ENCODE results near the gene ARID1B. TPM values are rescaled to one million over a fixed set of nuclear protein-coding genes. Genes with fewer than 3 reads are reported as not detected.

The ARID1B gene
- total and polyA plus RNA-seq, 10 of the 15 experiments (the other 5 are each of a cell fraction or from before 2014, with no cell fraction given), result 24.7 to 133 (median 54.6) TPM

GRCh38 chr6:157099912-157100593 is 322.9 kb downstream of the ARID1B start (continued):
- TF ChIP-seq E2F8 (IDR thresholded peaks at IDR 0.05; ENCODE audit: low read depth, partially characterized antibody) (no peak), NFYB (IDR thresholded peaks at IDR 0.05; ENCODE audit: insufficient read depth, low read depth, low read length) (no peak), POLR2A (IDR thresholded peaks at IDR 0.05; ENCODE audit: low read depth, low read length) (no peak), HSF1 (IDR thresholded peaks at IDR 0.05; ENCODE audit: low read depth, low read length) (no peak), TCF7 (IDR thresholded peaks at IDR 0.05; ENCODE audit: borderline replicate concordance) (no peak), CUX1 (IDR thresholded peaks at IDR 0.05; ENCODE audit: insufficient replicate concordance, low read depth, low read length) (peak; percentile 44), CHD4 (IDR thresholded peaks at IDR 0.05) (no peak), RELA (IDR thresholded peaks at IDR 0.05; ENCODE audit: borderline replicate concordance, partially characterized antibody) (no peak), ZNF24 (IDR thresholded peaks at IDR 0.05) (no peak), SIX5 (IDR thresholded peaks at IDR 0.05; ENCODE audit: low read depth, low read length, severe bottlenecking) (no peak), ZNF592 (IDR thresholded peaks at IDR 0.05) (no peak), STAT1 (conservative IDR thresholded peaks at IDR 0.05) (no peak), MLLT1 (IDR thresholded peaks at IDR 0.05) (no peak)

Data from GM12878 (cell line).